NT2/D1 (cell line): ENCODE measurements around the gene GPD1.

ENCODE experiments used
- YY1 ChIP-seq: IDR thresholded peaks from 2 replicates; pipeline ENCODE4 v1.6.1; 2011; ENCODE audit not compliant: insufficient read length, insufficient read depth
- ZNF274 ChIP-seq: IDR thresholded peaks from 2 replicates; pipeline ENCODE4 v1.6.1; 2011; ENCODE audit warnings: mild to moderate bottlenecking, low read depth, low read length

- TF ChIP-seq YY1 (no peak), ZNF274 (no peak)
These were observed 4.4 kb upstream of the GPD1 start for GRCh38 chr12:50099302-50100008.
